HEK293 (cell line): ENCODE measurements around the gene DGCR2.

Experiments
- CTCF ChIA-PET: fragments of 350-600 bp; formaldehyde crosslinking; extraction: SDS; loops from one replicate; lab custom pipeline; 2021; ENCODE audit warnings: antibody characterized with exemption; lab: Yijun Ruan, JAX
- POLR2A ChIA-PET: fragments of 300-600 bp; formaldehyde crosslinking; extraction: SDS; loops from one replicate; lab custom pipeline; 2020; ENCODE audit warnings: antibody characterized with exemption, inconsistent platforms; lab: Yijun Ruan, JAX
- H3K27ac ChIP-seq: fragments of 200-500 bp; sonication (Bioruptor generic); 2 replicates; pipeline ENCODE4 v1.5.1; 2014; ENCODE audit warnings: low read depth, low read length, control low read depth, inconsistent platforms; ENCODE audit errors: extremely low read depth
- H3K36me3 ChIP-seq, 2 experiments: fragments of 200-500 bp in 1 of 2; sonication (Bioruptor generic) in 1 of 2; 1 replicate in 1 of 2; 2 replicates in 1 of 2; pipeline ENCODE4 v1.5.1; 2014 to 2017; ENCODE audit warnings: inconsistent platforms in 2 of 2, low read length in 2 of 2; ENCODE audit not compliant: control insufficient read depth in 2 of 2, insufficient read depth in 1 of 2
- H3K4me1 ChIP-seq: fragments of 200-500 bp; sonication (Bioruptor generic); 2 replicates; pipeline ENCODE4 v1.5.1; 2014; ENCODE audit warnings: mild to moderate bottlenecking, low read length, inconsistent platforms; ENCODE audit not compliant: control insufficient read depth, insufficient read depth
- H3K4me3 ChIP-seq: 2 replicates; pipeline ENCODE4 v1.5.1; 2011; ENCODE audit warnings: low read depth, mild to moderate bottlenecking, control low read depth, low read length, moderate library complexity
- H3K9me3 ChIP-seq: fragments of 200-500 bp; sonication (Bioruptor generic); 2 replicates; pipeline ENCODE4 v1.5.1; 2014; ENCODE audit warnings: low read depth, low read length, inconsistent platforms; ENCODE audit not compliant: control insufficient read depth, insufficient read depth
- FEZF1 ChIP-seq: fragments of 450-650 bp; formaldehyde crosslinking; IDR thresholded peaks from 2 replicates; pipeline ENCODE4 v1.5.1; 2016; ENCODE audit warnings: missing biosample characterization, missing genetic modification characterization
- GLI2 ChIP-seq: fragments of 450-650 bp; formaldehyde crosslinking; IDR thresholded peaks from 2 replicates; pipeline ENCODE4; 2017; ENCODE audit warnings: missing biosample characterization, missing genetic modification characterization, low read depth, borderline replicate concordance
- HOXD13 ChIP-seq: sonication (generic); formaldehyde crosslinking; IDR thresholded peaks from 2 replicates; pipeline ENCODE4 v1.8.0; 2022; ENCODE audit warnings: missing genetic modification reagents, borderline replicate concordance
- INSM2 ChIP-seq: fragments of 450-650 bp; formaldehyde crosslinking; IDR thresholded peaks from 2 replicates; pipeline ENCODE4 v1.5.1; 2016; ENCODE audit warnings: missing biosample characterization, missing genetic modification characterization
- KLF1 ChIP-seq: fragments of 450-650 bp; formaldehyde crosslinking; IDR thresholded peaks from 2 replicates; pipeline ENCODE4 v1.5.1; 2016; ENCODE audit warnings: missing biosample characterization, missing genetic modification characterization
- KLF16 ChIP-seq: fragments of 450-650 bp; formaldehyde crosslinking; IDR thresholded peaks from 2 replicates; pipeline ENCODE4 v1.5.1; 2017; ENCODE audit warnings: missing biosample characterization, missing genetic modification characterization
- MZF1 ChIP-seq: fragments of 450-650 bp; formaldehyde crosslinking; IDR thresholded peaks from 2 replicates; pipeline ENCODE4 v1.5.1; 2017; ENCODE audit warnings: missing biosample characterization, missing genetic modification characterization, borderline replicate concordance
- OVOL3 ChIP-seq: fragments of 450-650 bp; formaldehyde crosslinking; IDR thresholded peaks from 2 replicates; pipeline ENCODE4 v1.5.1; 2016; ENCODE audit warnings: missing biosample characterization, missing genetic modification characterization
- PATZ1 ChIP-seq: fragments of 450-650 bp; formaldehyde crosslinking; IDR thresholded peaks from 2 replicates; pipeline ENCODE4 v1.5.1; 2016; ENCODE audit warnings: missing biosample characterization, missing genetic modification characterization
- PBX3 ChIP-seq: sonication (generic); formaldehyde crosslinking; IDR thresholded peaks from 2 replicates; pipeline ENCODE4 v1.8.1; 2022; ENCODE audit warnings: mild to moderate bottlenecking, moderate library complexity, missing genetic modification reagents
- RBAK ChIP-seq: fragments of 450-650 bp; formaldehyde crosslinking; IDR thresholded peaks from 2 replicates; pipeline ENCODE4 v1.5.1; 2016; ENCODE audit warnings: missing biosample characterization, missing genetic modification characterization
- SP2 ChIP-seq: fragments of 450-650 bp; formaldehyde crosslinking; IDR thresholded peaks from 2 replicates; pipeline ENCODE4 v1.5.1; 2016; ENCODE audit warnings: missing biosample characterization, missing genetic modification characterization
- ZBTB17 ChIP-seq: fragments of 450-650 bp; formaldehyde crosslinking; IDR thresholded peaks from 2 replicates; pipeline ENCODE4 v1.5.1; 2016; ENCODE audit warnings: missing biosample characterization, missing genetic modification characterization
- ZBTB48 ChIP-seq: fragments of 450-650 bp; formaldehyde crosslinking; IDR thresholded peaks from 2 replicates; pipeline ENCODE4 v1.5.1; 2016; ENCODE audit warnings: missing biosample characterization, missing genetic modification characterization
- ZIC2 ChIP-seq: fragments of 450-650 bp; formaldehyde crosslinking; IDR thresholded peaks from 2 replicates; pipeline ENCODE4 v1.5.1; 2016; ENCODE audit warnings: missing biosample characterization, missing genetic modification characterization
- ZNF140 ChIP-seq: fragments of 450-650 bp; formaldehyde crosslinking; IDR thresholded peaks from 2 replicates; pipeline ENCODE4 v1.5.1; 2016; ENCODE audit warnings: missing biosample characterization, missing genetic modification characterization
- ZNF214 ChIP-seq: fragments of 450-650 bp; formaldehyde crosslinking; IDR thresholded peaks from 2 replicates; pipeline ENCODE4 v1.5.1; 2017; ENCODE audit warnings: missing biosample characterization, mild to moderate bottlenecking, missing genetic modification characterization, borderline replicate concordance
- ZNF423 ChIP-seq: fragments of 450-650 bp; formaldehyde crosslinking; IDR thresholded peaks from 2 replicates; pipeline ENCODE4 v1.5.1; 2016; ENCODE audit warnings: missing biosample characterization, missing genetic modification characterization
- ZNF514 ChIP-seq: fragments of 450-650 bp; formaldehyde crosslinking; IDR thresholded peaks from 2 replicates; pipeline ENCODE4 v1.5.1; 2016; ENCODE audit warnings: missing biosample characterization, missing genetic modification characterization
- ZNF530 ChIP-seq: fragments of 450-650 bp; formaldehyde crosslinking; IDR thresholded peaks from 2 replicates; pipeline ENCODE4 v1.5.1; 2016; ENCODE audit warnings: low read depth, missing biosample characterization, missing genetic modification characterization
- ZNF544 ChIP-seq: fragments of 450-650 bp; formaldehyde crosslinking; IDR thresholded peaks from 2 replicates; pipeline ENCODE4 v1.5.0; 2017; ENCODE audit warnings: missing biosample characterization, missing genetic modification characterization
- ZNF596 ChIP-seq: fragments of 450-650 bp; IDR thresholded peaks from 2 replicates; pipeline ENCODE4 v1.5.0; 2018; ENCODE audit warnings: missing biosample characterization, mild to moderate bottlenecking, missing genetic modification characterization, moderate library complexity
- ZNF658 ChIP-seq: fragments of 450-650 bp; formaldehyde crosslinking; IDR thresholded peaks from 2 replicates; pipeline ENCODE4; 2016; ENCODE audit warnings: missing biosample characterization, missing genetic modification characterization
- ZNF664 ChIP-seq: fragments of 450-650 bp; formaldehyde crosslinking; IDR thresholded peaks from 2 replicates; pipeline ENCODE4 v1.5.1; 2016; ENCODE audit warnings: missing biosample characterization, missing genetic modification characterization
- ZNF692 ChIP-seq: fragments of 450-650 bp; formaldehyde crosslinking; IDR thresholded peaks from 2 replicates; pipeline ENCODE4 v1.5.1; 2016; ENCODE audit warnings: missing biosample characterization, missing genetic modification characterization
- ZNF776 ChIP-seq: fragments of 450-650 bp; formaldehyde crosslinking; IDR thresholded peaks from 2 replicates; pipeline ENCODE4 v1.5.0; 2017; ENCODE audit warnings: missing biosample characterization, missing genetic modification characterization, borderline replicate concordance

Gene DGCR2

GRCh38 chr22:18996376-18996900, 125.8 kb downstream of the DGCR2 start:
- no peak for TF ChIP-seq HOXD13 (CRISPR knock-in tag)
- no peak for TF ChIP-seq PBX3 (CRISPR knock-in tag)
- TF ChIP-seq SP2 = no peak
- TF ChIP-seq ZNF658 (tag by site-specific recombination) = no peak
- TF ChIP-seq KLF16 (tag by site-specific recombination) = no peak
- TF ChIP-seq PATZ1 (tag by site-specific recombination) = no peak
- no peak for TF ChIP-seq ZBTB48 (tag by site-specific recombination)
- no peak for TF ChIP-seq ZNF664 (tag by site-specific recombination)
- no peak for TF ChIP-seq ZNF514 (tag by site-specific recombination)
- TF ChIP-seq MZF1 (tag by site-specific recombination) = no peak
- no peak for TF ChIP-seq ZNF692 (tag by site-specific recombination)
- TF ChIP-seq ZBTB17 (tag by site-specific recombination) = no peak
- TF ChIP-seq ZNF214 = no peak
- no peak for TF ChIP-seq OVOL3
- TF ChIP-seq FEZF1 (tag by site-specific recombination) = no peak
- no peak for TF ChIP-seq ZNF423 (tag by site-specific recombination)
- TF ChIP-seq ZNF596 = no peak
- TF ChIP-seq ZNF530 (tag by site-specific recombination) = no peak
- no peak for TF ChIP-seq KLF1
- TF ChIP-seq RBAK (tag by site-specific recombination) = no peak
- Histone ChIP-seq H3K27ac (no peak overlapping the region), H3K9me3 (no peaks in the 10 kb centered on the region), H3K4me3 (no peak overlapping the region), H3K36me3 (no peaks in the 10 kb centered on the region), H3K4me1 (no peaks in the 10 kb centered on the region)
- CTCF ChIA-PET = interaction anchor here (0.6 to 1.1 kb wide), 3 partner anchors 42 to 561 kb away, joined by 3 to 4 read pairs (median 3); no protein-coding TSS in a partner anchor
- POLR2A ChIA-PET = interaction anchor here (0.7 to 1.0 kb wide), 2 partner anchors 11 to 102 kb away, joined by 3 to 4 read pairs; no protein-coding TSS in a partner anchor

- H3K9me3 ChIP-seq = no peaks in the 10 kb centered on the region
- H3K4me1 ChIP-seq = no peaks in the 10 kb centered on the region
- H3K27ac ChIP-seq = no peak overlapping the region
- POLR2A ChIA-PET = interaction anchor here (0.6 to 1.0 kb wide), 2 partner anchors 10 to 28 kb away, joined by 4 to 5 read pairs; no protein-coding TSS in a partner anchor
- no peak overlapping the region for H3K4me3 ChIP-seq
- TF ChIP-seq ZNF544 (no peak), INSM2 (tag by site-specific recombination) (no peak), ZNF776 (tag by site-specific recombination) (no peak), ZIC2 (no peak), ZNF140 (tag by site-specific recombination) (no peak), GLI2 (tag by site-specific recombination) (no peak)
- TF ChIP-seq, all 188 proteins: peak for 0
- H3K36me3 ChIP-seq = no peaks in the 10 kb centered on the region
- CTCF ChIA-PET = interaction anchor here (0.7 kb wide), 1 partner anchor 1646 kb away, joined by 4 read pairs; no protein-coding TSS in a partner anchor
Observed at GRCh38 chr22:18995327-18995711, 126.9 kb downstream of the DGCR2 start.
